ENCODE data around the gene GPC5.
A peak's percentile ranks its signal among the peaks of the same experiment; 100 is the strongest.
"Not testable (repeated sequence)": the region's sequence is repeated elsewhere in the genome, so short reads cannot be mapped to it uniquely, and the experiment has no call there.

Gene GPC5

DNA sequence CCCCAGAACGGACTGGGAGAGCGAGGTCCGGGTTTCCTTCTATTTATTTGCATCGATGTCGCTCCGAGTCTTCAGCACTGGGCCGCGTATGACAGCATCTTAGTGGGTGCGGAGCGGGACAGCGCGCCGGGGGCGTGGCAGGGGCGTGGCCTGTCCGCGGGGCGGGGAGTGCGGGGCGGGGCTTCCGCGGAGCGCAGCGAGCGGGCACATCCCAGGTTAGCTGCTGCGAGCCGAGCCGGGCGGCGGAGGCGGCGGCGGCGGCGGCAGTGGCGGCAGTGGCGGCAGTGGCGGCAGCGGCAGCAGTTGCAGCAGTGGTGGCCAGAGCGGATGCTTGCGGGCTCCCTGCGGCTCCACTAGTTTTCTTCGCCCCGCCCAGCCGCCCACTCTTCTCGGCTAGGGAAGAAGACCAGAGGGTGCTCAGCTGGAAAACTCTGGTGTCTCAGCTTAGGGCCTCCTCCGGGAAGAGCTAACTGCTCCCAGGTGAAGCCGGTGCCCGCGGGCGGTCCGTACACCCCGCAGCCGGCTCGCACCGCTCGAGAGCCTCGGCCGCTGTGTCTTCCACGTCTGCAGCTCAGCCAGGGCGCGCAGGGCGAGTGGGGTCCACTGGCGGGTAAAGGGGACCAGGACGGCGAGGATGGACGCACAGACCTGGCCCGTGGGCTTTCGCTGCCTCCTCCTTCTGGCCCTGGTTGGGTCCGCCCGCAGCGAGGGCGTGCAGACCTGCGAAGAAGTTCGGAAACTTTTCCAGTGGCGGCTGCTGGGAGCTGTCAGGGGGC lies at the start of gene GPC5:
GPC5 (plus strand) TSS at position 209 of the 776 bp plus-strand sequence.
- peak; percentile 55 for DNase-seq

DNA sequence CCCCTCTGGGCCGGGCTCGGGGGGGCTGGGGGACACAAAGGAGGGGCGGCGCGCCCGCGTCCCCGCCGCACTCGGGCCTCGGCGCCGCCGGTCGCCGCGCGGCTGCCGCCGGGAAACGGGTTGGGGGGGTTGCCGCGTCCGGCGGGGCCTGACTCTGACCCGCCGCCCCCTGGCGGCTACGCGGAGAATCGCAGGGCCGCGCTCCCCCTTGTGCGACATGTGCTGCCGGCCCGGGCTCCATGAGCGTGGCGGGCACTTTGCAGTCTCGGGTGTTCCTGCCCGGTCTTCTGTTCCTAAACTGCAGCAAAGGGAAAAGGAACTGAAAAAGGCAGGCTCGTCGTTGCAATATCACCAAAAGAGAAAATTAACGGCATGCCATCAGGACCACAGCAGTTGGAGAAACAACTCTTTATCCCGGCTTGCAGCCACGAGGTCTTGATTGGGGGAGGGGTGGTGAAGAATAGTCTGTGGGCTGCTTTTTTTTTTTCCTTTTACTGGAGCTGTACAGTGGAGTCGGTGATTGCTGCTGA lies 49.5 kb upstream of the GPC5 start:
- DNase-seq: peak; percentile 82

- DNase-seq: no peak
Measured at GRCh38 chr13:91349992-91350911, 48.2 kb upstream of the GPC5 start.

GRCh38 chr13:91351123-91351522 lies 47.3 kb upstream of the GPC5 start:
- no peak for DNase-seq

DNA sequence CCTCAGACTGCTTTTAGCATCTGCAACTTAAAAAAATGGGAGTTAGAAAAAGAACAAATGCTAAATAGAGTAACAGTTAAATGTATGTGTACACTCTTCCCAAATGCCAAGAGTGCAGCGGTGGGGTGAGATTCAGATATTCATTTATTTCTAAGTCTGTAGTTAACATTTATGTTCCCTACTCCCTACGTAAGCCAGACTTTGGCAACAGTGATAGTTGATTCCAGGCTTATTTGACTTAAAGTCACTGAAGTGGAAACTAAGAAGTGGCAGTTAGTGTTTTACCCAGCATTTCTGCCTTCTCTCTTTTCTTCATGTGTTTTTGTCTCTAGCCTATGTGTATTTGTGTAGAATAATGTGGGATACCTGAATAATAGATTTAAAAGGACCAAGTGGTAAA lies 46.4 kb upstream of the GPC5 start:
- no peak for DNase-seq

DNA sequence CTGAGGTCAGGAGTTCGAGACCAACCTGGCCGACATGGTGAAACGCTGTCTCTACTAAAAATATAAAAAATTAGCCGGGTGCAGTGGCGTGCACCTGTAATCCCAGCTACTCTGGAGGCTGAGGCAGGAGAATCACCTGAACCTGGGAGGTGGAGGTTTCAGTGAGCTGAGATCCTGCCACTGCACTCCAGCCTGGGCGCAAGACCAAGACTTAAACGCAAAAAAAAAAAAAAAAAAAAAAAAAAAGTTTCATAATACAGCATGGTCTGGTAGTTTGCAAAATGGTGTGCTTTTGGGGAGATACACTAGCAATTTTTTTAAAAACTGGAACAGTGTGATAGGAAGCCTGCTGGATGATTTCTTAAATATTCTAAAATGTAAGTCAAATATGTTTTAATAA lies 45.5 kb upstream of the GPC5 start:
- not testable (repeated sequence) for DNase-seq

- no peak for DNase-seq
Measured at GRCh38 chr13:91353494-91353893, 44.9 kb upstream of the GPC5 start.

DNA sequence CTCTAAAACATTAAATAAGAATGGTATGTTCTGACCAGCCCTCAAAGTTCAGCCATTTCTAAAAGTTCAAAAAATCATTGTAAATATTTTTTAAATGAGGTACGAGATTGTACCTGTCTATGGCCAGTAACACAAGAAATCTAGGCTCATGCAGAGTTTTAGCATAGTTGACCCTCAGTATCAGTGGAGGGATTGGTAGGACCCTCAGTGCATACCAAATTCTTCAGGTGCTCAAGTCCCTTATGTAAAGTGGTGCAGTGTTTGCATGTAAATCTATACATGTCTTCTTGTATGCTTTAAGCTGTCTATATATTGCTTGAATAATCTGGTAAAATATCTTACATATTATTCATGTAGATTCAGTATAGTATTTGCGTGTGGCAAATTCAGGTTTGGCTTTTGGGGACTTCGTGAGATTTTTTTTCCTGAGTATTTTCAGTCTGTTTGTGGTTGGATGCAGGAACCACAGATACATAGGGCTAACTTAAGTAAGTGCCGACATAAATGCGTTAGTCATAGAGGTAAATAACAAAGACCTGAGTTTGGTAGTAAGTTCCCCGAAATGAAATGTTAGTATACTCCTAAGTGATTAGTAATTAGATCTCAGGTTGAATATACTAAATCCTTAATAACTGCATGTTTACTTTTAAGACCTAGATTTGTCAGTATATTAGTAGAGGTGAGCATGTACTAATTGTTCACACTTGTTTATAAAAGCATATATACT lies 43.2 kb upstream of the GPC5 start:
- DNase-seq: no peak

GRCh38 chr13:91355826-91356710 lies 42.4 kb upstream of the GPC5 start:
- DNase-seq: no peak

DNA sequence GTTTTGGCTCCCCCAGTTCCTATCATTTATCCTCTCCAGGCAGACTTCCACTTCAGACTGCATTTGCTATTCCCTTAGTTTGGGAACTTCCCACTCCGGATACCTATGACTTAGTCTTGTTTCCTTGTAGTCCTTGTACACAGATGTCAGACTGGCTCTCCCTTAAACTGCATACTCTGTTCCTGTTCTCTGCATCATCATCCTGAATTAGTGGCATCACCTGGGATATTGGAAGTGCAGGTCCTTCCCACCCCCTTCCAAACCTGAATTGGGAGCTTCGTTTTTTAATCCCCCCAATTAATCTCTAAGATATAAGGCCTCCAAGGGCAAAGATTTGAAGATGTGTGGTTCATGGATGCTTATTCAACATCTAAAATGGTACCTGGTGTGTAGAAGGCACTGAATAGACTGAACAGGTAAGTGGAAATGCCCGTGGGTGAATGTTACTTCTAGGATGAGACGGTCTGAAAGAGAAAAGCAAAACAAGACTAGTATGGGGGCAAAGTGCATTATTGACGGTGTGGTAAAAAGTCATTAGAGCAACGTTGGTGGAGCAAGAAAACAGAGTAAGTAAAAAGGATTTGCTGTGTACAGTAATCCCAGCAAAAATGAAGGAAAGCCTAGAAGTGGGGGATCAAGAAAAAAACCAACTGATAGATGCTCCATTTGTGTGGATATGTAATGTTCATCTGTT lies 41.4 kb upstream of the GPC5 start:
- no peak for DNase-seq

- no peak for DNase-seq
Measured at GRCh38 chr13:91357613-91358386, 40.6 kb upstream of the GPC5 start.

- DNase-seq: no peak
Measured at GRCh38 chr13:91358387-91358782, 40.0 kb upstream of the GPC5 start.

DNA sequence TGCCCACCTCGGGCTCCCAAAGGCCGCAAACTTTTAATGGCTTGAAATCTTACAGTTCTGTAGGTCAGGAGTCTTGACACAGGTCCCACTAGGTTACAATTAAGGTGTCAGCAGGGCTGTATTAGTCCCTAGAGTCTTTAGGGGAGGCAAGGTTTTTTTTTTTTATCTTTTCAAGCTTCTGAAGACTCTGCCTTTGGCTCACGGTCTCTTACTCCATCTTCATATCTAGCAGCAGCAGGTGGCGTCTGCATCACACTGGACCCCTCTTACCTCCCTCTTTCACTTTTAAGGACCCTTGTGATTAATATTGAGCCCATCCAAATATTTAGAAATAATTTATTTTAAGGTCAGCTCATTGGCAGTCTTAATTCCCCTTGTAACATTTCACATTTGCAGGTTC lies 39.3 kb upstream of the GPC5 start:
- no peak for DNase-seq

DNA sequence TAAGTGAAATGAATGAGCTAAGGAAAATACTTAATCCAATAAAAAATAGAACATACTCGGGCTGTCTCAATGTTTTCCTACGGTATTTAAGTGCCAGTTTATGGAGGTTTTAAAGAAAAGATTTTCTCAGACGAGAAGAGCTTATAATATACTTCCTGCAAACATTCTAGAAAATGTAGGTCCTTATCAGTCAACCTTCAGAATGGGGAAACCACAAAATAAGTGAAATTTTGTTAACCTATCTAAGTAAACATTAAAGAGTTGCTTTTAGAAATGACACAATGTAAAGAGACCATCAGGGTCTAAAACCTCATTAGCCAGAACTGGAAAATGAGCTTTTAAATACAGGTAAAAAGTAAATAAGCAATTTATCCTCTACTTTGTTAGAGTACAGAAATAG lies 38.8 kb upstream of the GPC5 start:
- DNase-seq: no peak

DNA sequence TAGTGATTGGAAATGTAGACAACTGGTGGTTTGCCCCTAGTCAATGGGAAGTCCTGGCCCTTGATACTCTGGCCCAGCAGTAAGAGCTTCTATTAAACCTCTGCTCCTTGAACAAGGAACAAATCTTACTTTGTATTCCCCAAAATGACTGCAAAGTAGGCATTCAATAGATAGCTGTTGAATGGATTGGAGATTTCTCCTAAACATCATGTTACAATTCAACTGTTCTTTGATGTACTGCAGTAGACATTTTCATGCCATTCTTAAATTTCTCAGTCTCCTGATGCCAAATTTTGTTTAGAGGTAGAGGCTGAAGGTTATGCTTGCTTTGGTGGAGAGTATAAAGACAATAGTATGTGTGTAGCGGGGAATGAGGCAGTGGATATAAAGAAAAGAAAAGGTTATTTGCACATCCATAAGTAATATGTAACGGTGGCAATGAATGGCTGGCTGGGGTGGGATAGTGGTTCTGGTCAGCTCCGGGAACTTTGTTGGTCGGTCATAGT lies 38.1 kb upstream of the GPC5 start:
- no peak for DNase-seq

- DNase-seq: no peak
Measured at GRCh38 chr13:91361755-91362271, 36.6 kb upstream of the GPC5 start.

- no peak for DNase-seq
Measured at GRCh38 chr13:91362908-91363307, 35.5 kb upstream of the GPC5 start.

DNA sequence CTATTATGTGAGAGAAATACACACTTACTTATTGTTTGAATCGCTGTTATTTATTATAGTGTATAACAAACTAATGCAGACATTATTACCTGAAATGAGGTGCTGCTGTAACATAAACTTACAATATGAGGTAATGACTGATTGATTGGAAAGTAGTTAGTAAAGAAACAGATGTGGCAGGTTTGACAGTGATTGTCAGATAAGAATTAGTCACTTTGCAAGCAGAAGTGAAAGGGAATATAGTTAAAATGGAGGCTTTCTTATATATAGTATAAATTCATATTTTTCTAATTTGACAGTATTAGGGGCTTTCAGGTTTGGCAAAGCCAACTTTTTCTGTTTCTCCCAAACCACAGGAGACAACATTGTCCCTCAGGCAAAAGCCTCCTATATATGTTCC lies 30.3 kb upstream of the GPC5 start:
- DNase-seq: no peak

DNA sequence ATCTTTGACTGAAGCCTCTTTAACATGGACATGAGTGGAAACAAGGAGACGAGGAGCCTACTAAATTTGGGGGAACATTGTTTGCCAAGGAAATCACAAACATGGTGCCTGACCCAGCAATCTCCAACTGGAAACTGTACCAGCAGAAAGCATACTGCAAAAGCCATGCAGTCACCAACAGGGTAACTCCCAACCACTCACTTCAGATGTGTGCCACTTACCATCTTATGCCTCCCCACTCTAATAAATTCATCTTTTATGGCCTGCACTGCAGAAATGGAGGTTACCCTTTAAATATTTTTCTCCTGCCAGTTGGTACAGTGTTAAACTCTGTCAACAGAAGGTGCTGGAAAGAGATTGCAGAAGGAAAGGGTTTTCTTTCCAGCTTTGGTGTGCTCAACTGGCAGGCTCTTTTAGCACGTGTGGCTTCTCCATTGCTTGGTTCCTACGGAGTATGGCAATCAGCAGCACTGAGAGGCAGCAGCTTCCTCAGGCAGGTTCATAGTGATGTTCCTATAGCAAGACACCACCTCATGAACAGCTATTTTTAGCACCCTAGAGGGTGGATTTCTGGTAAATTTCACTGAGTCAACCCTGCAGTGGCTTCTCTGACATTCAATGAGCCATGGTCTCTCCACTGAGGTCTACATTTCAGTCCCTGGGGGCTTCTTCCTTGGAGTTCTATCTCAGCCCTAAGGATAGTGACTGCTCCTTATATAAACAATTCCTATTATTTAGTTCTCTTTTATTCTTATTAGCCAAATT lies 29.6 kb upstream of the GPC5 start:
- no peak for DNase-seq
